H1 (cell line): ENCODE data around the gene HOATZ. TPM values are rescaled to one million over a fixed set of nuclear protein-coding genes. Genes with fewer than 3 reads are reported as not detected.

Source experiments
- CTCF ChIA-PET: fragments of 300-600 bp; sonication (Branson Sonifier 250); formaldehyde crosslinking; loops from one replicate; lab custom pipeline; 2021; ENCODE audit not compliant: partially characterized antibody; lab: Charles Lee
- POLR2A ChIA-PET: fragments of 300-600 bp; sonication (Branson Sonifier 250); formaldehyde crosslinking; loops from one replicate; lab custom pipeline; 2021; ENCODE audit warnings: inconsistent platforms; ENCODE audit not compliant: partially characterized antibody; lab: Charles Lee
- DNase-seq, 2 experiments: peaks; one replicate each; pipeline versions ENCODE4 v3.0.0 to v3.0.0-alpha.2; 2010 to 2022; ENCODE audit warnings: low spot score in 2 of 2, low read depth in 1 of 2, mixed read lengths in 1 of 2
- FAIRE-seq: peaks from 2 replicates; lab custom pipeline; 2011; peaks lifted over from hg19 to GRCh38; lab: Jason Lieb, UNC
- H2AFZ ChIP-seq: 2 replicates; pipeline ENCODE4 v1.8.1; 2012; ENCODE audit warnings: low read length, inconsistent platforms
- H2AK5ac ChIP-seq: 2 replicates; pipeline ENCODE4 v1.6.1; 2013; ENCODE audit warnings: low read depth, low read length
- H2BK120ac ChIP-seq: replicated peaks from 2 replicates; pipeline ENCODE3; 2013; ENCODE audit warnings: low read depth, low read length, inconsistent platforms
- H2BK12ac ChIP-seq: 2 replicates; pipeline ENCODE4 v1.6.1; 2013; ENCODE audit warnings: low read depth, low read length
- H2BK15ac ChIP-seq: 2 replicates; pipeline ENCODE4 v1.6.1; 2013; ENCODE audit warnings: low read length
- H2BK20ac ChIP-seq: 2 replicates; pipeline ENCODE4 v1.6.1; 2013; ENCODE audit warnings: low read length
- H2BK5ac ChIP-seq: 2 replicates; pipeline ENCODE4 v1.6.1; 2013; ENCODE audit warnings: low read depth, low read length
- H3K14ac ChIP-seq: 2 replicates; pipeline ENCODE4 v1.6.1; 2013; ENCODE audit warnings: inconsistent platforms; ENCODE audit not compliant: insufficient read length
- H3K18ac ChIP-seq: 2 replicates; pipeline ENCODE4 v1.6.1; 2013; ENCODE audit warnings: low read length; ENCODE audit errors: extremely low read depth
- H3K23ac ChIP-seq: 2 replicates; pipeline ENCODE4 v1.6.1; 2013; ENCODE audit warnings: inconsistent platforms; ENCODE audit not compliant: insufficient read length
- H3K23me2 ChIP-seq: 2 replicates; pipeline ENCODE4 v1.6.1; 2013; ENCODE audit warnings: low read depth, low read length
- H3K27ac ChIP-seq: 2 replicates; pipeline ENCODE4 v1.6.1; 2011; ENCODE audit warnings: low read depth, low read length, inconsistent platforms
- H3K27me3 ChIP-seq, 4 experiments: replicated peaks in 1 of 4; 1 replicate in 1 of 4; 2 replicates in 3 of 4; pipeline versions ENCODE4 v1.6.1 to v1.8.1; 2011 to 2013; ENCODE audit warnings: low read length in 3 of 4, mild to moderate bottlenecking in 3 of 4, inconsistent platforms in 2 of 4, mixed read lengths in 2 of 4, moderate library complexity in 1 of 4; ENCODE audit not compliant: control insufficient read depth in 3 of 4, insufficient read depth in 3 of 4; ENCODE audit errors: extremely low read depth in 1 of 4
- H3K36me3 ChIP-seq, 4 experiments: 2 replicates each; pipeline versions ENCODE4 v1.6.1 to v1.8.1; 2011 to 2013; ENCODE audit warnings: mild to moderate bottlenecking in 4 of 4, low read length in 3 of 4, moderate library complexity in 2 of 4, control low read depth in 1 of 4, inconsistent platforms in 1 of 4; ENCODE audit not compliant: insufficient read depth in 4 of 4, control insufficient read depth in 2 of 4
- H3K4ac ChIP-seq: replicated peaks from 2 replicates; pipeline ENCODE3; 2013; ENCODE audit warnings: low read length, low read depth, mixed read lengths, inconsistent platforms; ENCODE audit not compliant: insufficient read length
- H3K4me1 ChIP-seq, 4 experiments: replicated peaks in 1 of 4; 1 replicate in 1 of 4; 2 replicates in 3 of 4; pipeline versions ENCODE4 v1.6.1 to v1.8.1; 2011 to 2013; ENCODE audit warnings: low read length in 3 of 4, inconsistent platforms in 2 of 4, mixed read lengths in 1 of 4; ENCODE audit not compliant: insufficient read depth in 4 of 4, control insufficient read depth in 3 of 4
- H3K4me2 ChIP-seq, 2 experiments: 2 replicates each; pipeline versions ENCODE4 v1.6.1 to v1.8.1; 2011 to 2013; ENCODE audit warnings: low read depth in 2 of 2, low read length in 2 of 2, control low read depth in 1 of 2, inconsistent platforms in 1 of 2, mild to moderate bottlenecking in 1 of 2; ENCODE audit not compliant: insufficient read depth in 1 of 2
- H3K4me3 ChIP-seq, 4 experiments: fragments of 200-600, 300-600 bp in 1 of 4; sonication (generic), shearing (Covaris generic), sonication (Bioruptor Twin) in 1 of 4; 2 replicates each; pipeline versions ENCODE4 v1.5.1 to v1.8.1; 2011 to 2016; ENCODE audit warnings: low read length in 4 of 4, low read depth in 3 of 4, control low read depth in 2 of 4, inconsistent platforms in 2 of 4, mild to moderate bottlenecking in 2 of 4, mixed read lengths in 1 of 4, moderate library complexity in 1 of 4; ENCODE audit not compliant: insufficient read depth in 2 of 4; ENCODE audit errors: extremely low read depth in 1 of 4
- H3K56ac ChIP-seq: replicated peaks from 2 replicates; pipeline ENCODE3; 2013; ENCODE audit warnings: low read depth, mild to moderate bottlenecking, mixed read lengths, low read length, inconsistent platforms; ENCODE audit not compliant: insufficient read length
- H3K79me1 ChIP-seq: 2 replicates; pipeline ENCODE4 v1.6.1; 2013; ENCODE audit warnings: low read depth, low read length, control low read depth
- H3K79me2 ChIP-seq, 2 experiments: 2 replicates each; pipeline versions ENCODE4 v1.6.1 to v1.8.1; 2012 to 2013; ENCODE audit warnings: low read length in 2 of 2, mild to moderate bottlenecking in 2 of 2, inconsistent platforms in 1 of 2; ENCODE audit not compliant: insufficient read depth in 2 of 2, control insufficient read depth in 1 of 2
- H3K9ac ChIP-seq, 4 experiments: replicated peaks in 1 of 4; 1 replicate in 1 of 4; 2 replicates in 3 of 4; pipeline versions ENCODE4 v1.6.1 to v1.8.1; 2011 to 2013; ENCODE audit warnings: low read depth in 3 of 4, low read length in 3 of 4, control low read depth in 2 of 4, mild to moderate bottlenecking in 2 of 4, moderate library complexity in 2 of 4, inconsistent platforms in 1 of 4; ENCODE audit errors: extremely low read depth in 1 of 4
- H3K9me3 ChIP-seq, 2 experiments: 2 replicates each; pipeline versions ENCODE4 v1.6.1 to v1.8.1; 2012 to 2013; ENCODE audit warnings: mild to moderate bottlenecking in 2 of 2, moderate library complexity in 2 of 2, control low read depth in 1 of 2, inconsistent platforms in 1 of 2, low read depth in 1 of 2, low read length in 1 of 2, mixed read lengths in 1 of 2; ENCODE audit not compliant: insufficient read depth in 2 of 2
- H4K20me1 ChIP-seq, 2 experiments: replicated peaks in 1 of 2; 2 replicates each; pipeline versions ENCODE3 to v1.8.1; 2011 to 2013; ENCODE audit warnings: inconsistent platforms in 2 of 2, low read length in 2 of 2, mild to moderate bottlenecking in 1 of 2; ENCODE audit not compliant: insufficient read depth in 2 of 2, control insufficient read depth in 1 of 2
- H4K5ac ChIP-seq: 2 replicates; pipeline ENCODE4 v1.6.1; 2013; ENCODE audit warnings: low read length, low read depth, mixed read lengths, inconsistent platforms; ENCODE audit not compliant: insufficient read length
- H4K8ac ChIP-seq: 2 replicates; pipeline ENCODE4 v1.8.0; 2013; ENCODE audit warnings: mild to moderate bottlenecking, moderate library complexity, low read length, inconsistent platforms; ENCODE audit not compliant: insufficient read depth; ENCODE audit errors: extremely low read depth
- H4K91ac ChIP-seq: replicated peaks from 2 replicates; pipeline ENCODE3; 2013; ENCODE audit warnings: low read length, mixed read lengths, inconsistent platforms; ENCODE audit not compliant: insufficient read length
- ATF3 ChIP-seq: IDR thresholded peaks from 2 replicates; pipeline ENCODE4 v1.6.1; 2011; ENCODE audit warnings: low read depth, mild to moderate bottlenecking, low read length; ENCODE audit not compliant: insufficient read depth
- HDAC2 ChIP-seq, 2 experiments: fragments of 300-600 bp in 1 of 2; sonication (generic) in 1 of 2; IDR thresholded peaks; 2 replicates each; pipeline ENCODE4 v1.6.1; 2011 to 2012; ENCODE audit warnings: low read depth in 2 of 2, low read length in 2 of 2, mild to moderate bottlenecking in 2 of 2, moderate library complexity in 2 of 2, borderline replicate concordance in 1 of 2, inconsistent platforms in 1 of 2
- POU5F1 ChIP-seq: IDR thresholded peaks from 2 replicates; pipeline ENCODE4 v1.6.1; 2011; ENCODE audit warnings: low read depth, mild to moderate bottlenecking, low read length, moderate library complexity
- RAD21 ChIP-seq, 2 experiments: IDR thresholded peaks in 1 of 2; conservative IDR thresholded peaks in 1 of 2; 2 replicates each; pipeline ENCODE4 v1.6.1; 2011; ENCODE audit warnings: low read depth in 2 of 2, low read length in 2 of 2, improper control_type of control experiment in 1 of 2, inconsistent platforms in 1 of 2, mild to moderate bottlenecking in 1 of 2, moderate library complexity in 1 of 2
- SIN3A ChIP-seq, 2 experiments: IDR thresholded peaks in 1 of 2; conservative IDR thresholded peaks in 1 of 2; 2 replicates each; pipeline ENCODE4 v1.6.1; 2011 to 2012; ENCODE audit warnings: low read length in 2 of 2, improper control_type of control experiment in 1 of 2, low read depth in 1 of 2, mild to moderate bottlenecking in 1 of 2
- SP1 ChIP-seq: IDR thresholded peaks from 2 replicates; pipeline ENCODE4 v1.6.1; 2011; ENCODE audit warnings: low read depth, low read length
- polyA plus RNA-seq, 7 experiments: library from polyadenylated mRNA; depleted of rRNA in 3 of 7; stranded (reverse) in 5 of 7; unstranded in 2 of 7; fragments of >200 nt in 5 of 7; fragments of 200-250 nt in 2 of 7; gene quantifications; 1 replicate in 5 of 7; 2 replicates in 1 of 7; 4 replicates in 1 of 7; pipeline versions ENCODE4 v1.2.1 to v1.2.3, GENCODE V29; 2011 to 2013; ENCODE audit warnings: missing spikeins in 2 of 7, mixed read lengths in 2 of 7
- total RNA-seq: library from RNA; stranded (reverse); fragmentation: NEBNext Ultra II Directional; extraction: Animal tissue kit (Norgen Biotek cat#: 25700); gene quantifications from 2 replicates; pipeline ENCODE4 v1.2.1, GENCODE V29; 2021

HOATZ gene
- total and polyA plus RNA-seq, 2 of the 8 experiments (the other 6 are each of a cell fraction or from before 2014, with no cell fraction given), result not detected

- 0 out of 7 replicates have a peak, but pooled peaks cover 0 to 2% (median 0%) of the 10 kb centered on the region in 4 experiments for H3K27me3 ChIP-seq
- TF ChIP-seq SP1, result no peak
- no peak for TF ChIP-seq POU5F1
- no peak for TF ChIP-seq RAD21 (IDR thresholded peaks at IDR 0.05 in 1 of 2, conservative IDR thresholded peaks at IDR 0.05 in 1 of 2; ENCODE audit: low read depth in 2 of 2, low read length in 2 of 2)
- no peak for TF ChIP-seq HDAC2 (IDR thresholded peaks at IDR 0.05; ENCODE audit: borderline replicate concordance in 1 of 2, low read depth in 2 of 2, low read length in 2 of 2)
- TF ChIP-seq SIN3A (conservative IDR thresholded peaks at IDR 0.05 in 1 of 2, IDR thresholded peaks at IDR 0.05 in 1 of 2; ENCODE audit: low read depth in 1 of 2, low read length in 2 of 2), result no peak
- no peak for TF ChIP-seq ATF3
Observed at GRCh38 chr11:111474432-111474831, 40.1 kb upstream of the HOATZ start.

More at GRCh38 chr11:111474432-111474831, 40.1 kb upstream of the HOATZ start:
- ChIA-PET CTCF (interaction anchor here (0.6 to 1.5 kb wide), 3 partner anchors 9 to 18 kb away, joined by 3 to 6 read pairs (median 3); no protein-coding TSS in a partner anchor), POLR2A (no interaction called here)
- Histone ChIP-seq H4K91ac (no peak overlapping the region), H3K56ac (no peak overlapping the region), H3K23me2 (no peaks in the 10 kb centered on the region), H3K23ac (no peak overlapping the region), H3K27ac (no peak overlapping the region), H4K8ac (no peak overlapping the region), H3K4me1 (no peaks in the 10 kb centered on the region), H2BK5ac (no peak overlapping the region), H3K14ac (no peak overlapping the region), H2BK15ac (no peak overlapping the region), H2BK12ac (no peak overlapping the region), H3K79me2 (no peaks in the 10 kb centered on the region), H3K4ac (no peak overlapping the region), H3K79me1 (no peaks in the 10 kb centered on the region), H4K5ac (no peak overlapping the region), H2AFZ (no peak overlapping the region), H3K9ac (no peak overlapping the region), H3K4me2 (no peak overlapping the region), H3K4me3 (no peak overlapping the region), H3K9me3 (0 out of 4 replicates have a peak, but pooled peaks cover 0 to 3% of the 10 kb centered on the region in 2 experiments), H3K18ac (no peak overlapping the region), H2BK20ac (no peak overlapping the region), H2BK120ac (no peak overlapping the region), H3K36me3 (no peaks in the 10 kb centered on the region), H4K20me1 (no peaks in the 10 kb centered on the region), H2AK5ac (no peak overlapping the region)
- DNase-seq (no peak), FAIRE-seq (no peak)
